Smooth muscle cell (in vitro differentiated cells): ENCODE data around the gene KCNN2. TPM values are rescaled to one million over a fixed set of nuclear protein-coding genes. Genes with fewer than 3 reads are reported as not detected.

Experiments
- DNase-seq: peaks from one replicate; lab custom pipeline; 2025; ENCODE audit not compliant: unreplicated experiment; lab: John Stamatoyannopoulos, UW
- H2AFZ ChIP-seq: fragments of 200-600 bp; sonication (generic); 2 replicates; pipeline ENCODE4 v1.6.0; 2016; ENCODE audit warnings: antibody characterized with exemption, low read depth, mild to moderate bottlenecking
- H3F3A ChIP-seq: fragments of 200-600 bp; sonication (generic); 2 replicates; pipeline ENCODE4 v1.6.0; 2017; ENCODE audit warnings: antibody characterized with exemption, low read depth
- H3K27ac ChIP-seq: fragments of 200-600 bp; sonication (generic); 2 replicates; pipeline ENCODE4 v1.5.1; 2016; ENCODE audit warnings: low read depth, mild to moderate bottlenecking
- H3K27me3 ChIP-seq: fragments of 200-600 bp; sonication (generic); 2 replicates; pipeline ENCODE4 v1.6.1; 2016; ENCODE audit warnings: low read depth, mild to moderate bottlenecking
- H3K36me3 ChIP-seq: fragments of 200-600 bp; sonication (generic); 2 replicates; pipeline ENCODE4 v1.5.1; 2016; ENCODE audit warnings: low read depth
- H3K4me1 ChIP-seq: fragments of 200-600 bp; sonication (generic); 2 replicates; pipeline ENCODE4 v1.5.1; 2016; ENCODE audit warnings: low read depth
- H3K4me2 ChIP-seq: fragments of 200-600 bp; sonication (generic); 2 replicates; pipeline ENCODE4 v1.6.0; 2016; ENCODE audit warnings: mild to moderate bottlenecking
- H3K4me3 ChIP-seq: fragments of 200-600 bp; sonication (generic); 2 replicates; pipeline ENCODE4 v1.5.1; 2016; ENCODE audit warnings: mild to moderate bottlenecking
- H3K79me2 ChIP-seq: fragments of 200-600 bp; sonication (generic); 2 replicates; pipeline ENCODE4 v1.6.0; 2016; ENCODE audit warnings: low read depth, mild to moderate bottlenecking
- H3K9ac ChIP-seq: fragments of 200-600 bp; sonication (generic); 2 replicates; pipeline ENCODE4 v1.6.0; 2016; ENCODE audit warnings: low read depth
- H3K9me3 ChIP-seq: fragments of 200-600 bp; sonication (generic); replicated peaks from 2 replicates; pipeline ENCODE4 v1.5.1; 2016; ENCODE audit warnings: low read depth
- H4K20me1 ChIP-seq: fragments of 200-600 bp; sonication (generic); 2 replicates; pipeline ENCODE4 v1.6.0; 2016; ENCODE audit warnings: low read depth
- WGBS: methylation state at CpG from one replicate; pipeline ENCODE4 v1.1.7; 2016; ENCODE audit warnings: low lambda C conversion rate; 5-methylcytosine and 5-hydroxymethylcytosine counted together
- polyA plus RNA-seq: library from polyadenylated mRNA; unstranded; fragments of >200 nt; fragmentation: Nextera tagmentation; extraction: Ambion mirVana; gene quantifications from 2 replicates; pipeline ENCODE4 v1.2.1, GENCODE V29; 2016
- total RNA-seq: library from RNA; depleted of rRNA; stranded (reverse); fragments of >200 nt; gene quantifications from 2 replicates; pipeline ENCODE4 v1.2.3, GENCODE V29; 2014
- TF ChIP-seq, protein P1 (sequence below): fragments of 200-600 bp; sonication (generic); IDR thresholded peaks from 2 replicates; pipeline ENCODE4 v1.5.1; 2017; ENCODE audit warnings: borderline replicate concordance, mild to moderate bottlenecking, antibody characterized with exemption; ENCODE audit not compliant: insufficient read depth, poor library complexity, severe bottlenecking

The KCNN2 gene
- total and polyA plus RNA-seq, 2 experiments from 2014 or later, result 3.2 to 8.0 TPM

DNA sequence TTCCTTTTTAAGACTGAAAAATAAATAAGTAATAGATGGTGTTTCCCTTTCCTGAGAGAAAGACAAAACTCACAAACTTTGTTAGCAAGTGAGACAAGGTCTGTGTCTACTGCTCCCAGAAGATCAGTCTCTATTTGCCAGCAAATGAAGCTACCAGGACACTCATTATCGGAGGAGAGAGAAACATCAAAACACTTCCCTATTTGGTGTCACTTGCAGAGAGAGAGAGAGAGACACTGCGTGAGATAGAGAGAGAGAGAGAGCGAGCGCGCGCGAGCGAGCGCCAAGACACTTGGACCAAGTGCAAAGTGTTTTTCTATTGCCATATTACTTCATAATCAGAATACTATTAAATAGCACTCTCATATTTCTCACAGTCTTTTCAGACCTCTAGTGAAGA, 142.7 kb downstream of the KCNN2 start:
- WGBS, result 96% methylated on average over 9 of the region's 9 CpGs
- Histone ChIP-seq H3K4me3 (no peak overlapping the region), H3F3A (no peaks in the 10 kb centered on the region)

GRCh38 chr5:114524221-114524620, 162.4 kb downstream of the KCNN2 start:
- Histone ChIP-seq H2AFZ (no peak overlapping the region), H3K36me3 (no peaks in the 10 kb centered on the region), H3K9me3 (no peaks in the 10 kb centered on the region), H3K27me3 (no peaks in the 10 kb centered on the region), H3K27ac (no peak overlapping the region), H3K4me2 (no peak overlapping the region), H3K4me3 (no peak overlapping the region), H3K4me1 (no peaks in the 10 kb centered on the region), H3F3A (no peaks in the 10 kb centered on the region), H3K9ac (no peak overlapping the region), H4K20me1 (no peaks in the 10 kb centered on the region), H3K79me2 (no peaks in the 10 kb centered on the region)
- WGBS, result 93% methylated on average over 1 of the region's 1 CpG
- TF ChIP-seq, protein P1, sequence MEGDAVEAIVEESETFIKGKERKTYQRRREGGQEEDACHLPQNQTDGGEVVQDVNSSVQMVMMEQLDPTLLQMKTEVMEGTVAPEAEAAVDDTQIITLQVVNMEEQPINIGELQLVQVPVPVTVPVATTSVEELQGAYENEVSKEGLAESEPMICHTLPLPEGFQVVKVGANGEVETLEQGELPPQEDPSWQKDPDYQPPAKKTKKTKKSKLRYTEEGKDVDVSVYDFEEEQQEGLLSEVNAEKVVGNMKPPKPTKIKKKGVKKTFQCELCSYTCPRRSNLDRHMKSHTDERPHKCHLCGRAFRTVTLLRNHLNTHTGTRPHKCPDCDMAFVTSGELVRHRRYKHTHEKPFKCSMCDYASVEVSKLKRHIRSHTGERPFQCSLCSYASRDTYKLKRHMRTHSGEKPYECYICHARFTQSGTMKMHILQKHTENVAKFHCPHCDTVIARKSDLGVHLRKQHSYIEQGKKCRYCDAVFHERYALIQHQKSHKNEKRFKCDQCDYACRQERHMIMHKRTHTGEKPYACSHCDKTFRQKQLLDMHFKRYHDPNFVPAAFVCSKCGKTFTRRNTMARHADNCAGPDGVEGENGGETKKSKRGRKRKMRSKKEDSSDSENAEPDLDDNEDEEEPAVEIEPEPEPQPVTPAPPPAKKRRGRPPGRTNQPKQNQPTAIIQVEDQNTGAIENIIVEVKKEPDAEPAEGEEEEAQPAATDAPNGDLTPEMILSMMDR, result no peak
- DNase-seq, result no peak

More for the DNA sequence above, 142.7 kb downstream of the KCNN2 start:
- H4K20me1 ChIP-seq, result no peaks in the 10 kb centered on the region
- H3K36me3 ChIP-seq, result no peaks in the 10 kb centered on the region
- no peak overlapping the region for H2AFZ ChIP-seq
- no peaks in the 10 kb centered on the region for H3K9me3 ChIP-seq
- H3K27ac ChIP-seq, result no peak overlapping the region
- no peaks in the 10 kb centered on the region for H3K27me3 ChIP-seq
- H3K79me2 ChIP-seq, result no peaks in the 10 kb centered on the region
- no peaks in the 10 kb centered on the region for H3K4me1 ChIP-seq
- no peak overlapping the region for H3K9ac ChIP-seq
- DNase-seq, result no peak
- no peak overlapping the region for H3K4me2 ChIP-seq
- TF ChIP-seq, protein P1, result no peak

- TF ChIP-seq, protein P1, result no peak
- Histone ChIP-seq H3K27ac (no peak overlapping the region), H3K27me3 (no peaks in the 10 kb centered on the region), H4K20me1 (no peaks in the 10 kb centered on the region), H3K9me3 (no peaks in the 10 kb centered on the region), H3K4me1 (no peaks in the 10 kb centered on the region), H3K4me2 (no peak overlapping the region), H3K9ac (no peak overlapping the region), H2AFZ (no peak overlapping the region), H3K4me3 (no peak overlapping the region), H3K79me2 (no peaks in the 10 kb centered on the region), H3K36me3 (no peaks in the 10 kb centered on the region), H3F3A (no peaks in the 10 kb centered on the region)
- WGBS, result 71% methylated on average over 1 of the region's 1 CpG
- DNase-seq, result no peak
Measured at GRCh38 chr5:114544561-114544960, 182.7 kb downstream of the KCNN2 start.
